ENCODE measurements around the gene ID4.

The ID4 gene

DNA sequence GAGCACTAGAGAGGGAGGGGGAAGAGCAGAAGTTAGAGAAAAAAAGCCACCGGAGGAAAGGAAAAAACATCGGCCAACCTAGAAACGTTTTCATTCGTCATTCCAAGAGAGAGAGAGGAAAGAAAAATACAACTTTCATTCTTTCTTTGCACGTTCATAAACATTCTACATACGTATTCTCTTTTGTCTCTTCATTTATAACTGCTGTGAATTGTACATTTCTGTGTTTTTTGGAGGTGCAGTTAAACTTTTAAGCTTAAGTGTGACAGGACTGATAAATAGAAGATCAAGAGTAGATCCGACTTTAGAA is 2.0 kb downstream of the ID4 start:
- Histone ChIP-seq H3K4me2 (ENCODE audit: low read depth, low read length, poor library complexity, severe bottlenecking) (no peak overlapping the region), H3K27me3 (ENCODE audit: insufficient read depth, low read length, poor library complexity, severe bottlenecking) (no peaks in the 10 kb centered on the region), H3K79me2 (ENCODE audit: insufficient read depth, low read length) (no peaks in the 10 kb centered on the region), H3K9me2 (replicated peaks; ENCODE audit: low read depth, low read length) (no peaks in the 10 kb centered on the region), H3K36me3 (ENCODE audit: insufficient read depth, low read length) (no peaks in the 10 kb centered on the region), H4K20me1 (ENCODE audit: insufficient read depth, low read length, poor library complexity, severe bottlenecking) (no peaks in the 10 kb centered on the region), H3K9me3 (ENCODE audit: insufficient read depth, low read depth, low read length) (no peaks in the 10 kb centered on the region), H3K4me3 (ENCODE audit: low read length, poor library complexity, severe bottlenecking) (no peak overlapping the region), H3K9ac (ENCODE audit: low read depth, low read length, poor library complexity, severe bottlenecking) (no peak overlapping the region), H3F3A (ENCODE audit: low read depth) (no peaks in the 10 kb centered on the region), H3K4me1 (ENCODE audit: insufficient read depth, low read length, poor library complexity, severe bottlenecking) (no peaks in the 10 kb centered on the region), H2AFZ (ENCODE audit: low read length) (no peak overlapping the region)
- TF ChIP-seq, protein P1, sequence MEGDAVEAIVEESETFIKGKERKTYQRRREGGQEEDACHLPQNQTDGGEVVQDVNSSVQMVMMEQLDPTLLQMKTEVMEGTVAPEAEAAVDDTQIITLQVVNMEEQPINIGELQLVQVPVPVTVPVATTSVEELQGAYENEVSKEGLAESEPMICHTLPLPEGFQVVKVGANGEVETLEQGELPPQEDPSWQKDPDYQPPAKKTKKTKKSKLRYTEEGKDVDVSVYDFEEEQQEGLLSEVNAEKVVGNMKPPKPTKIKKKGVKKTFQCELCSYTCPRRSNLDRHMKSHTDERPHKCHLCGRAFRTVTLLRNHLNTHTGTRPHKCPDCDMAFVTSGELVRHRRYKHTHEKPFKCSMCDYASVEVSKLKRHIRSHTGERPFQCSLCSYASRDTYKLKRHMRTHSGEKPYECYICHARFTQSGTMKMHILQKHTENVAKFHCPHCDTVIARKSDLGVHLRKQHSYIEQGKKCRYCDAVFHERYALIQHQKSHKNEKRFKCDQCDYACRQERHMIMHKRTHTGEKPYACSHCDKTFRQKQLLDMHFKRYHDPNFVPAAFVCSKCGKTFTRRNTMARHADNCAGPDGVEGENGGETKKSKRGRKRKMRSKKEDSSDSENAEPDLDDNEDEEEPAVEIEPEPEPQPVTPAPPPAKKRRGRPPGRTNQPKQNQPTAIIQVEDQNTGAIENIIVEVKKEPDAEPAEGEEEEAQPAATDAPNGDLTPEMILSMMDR (conservative IDR thresholded peaks at IDR 0.05; ENCODE audit: low read length) = no peak
- TF ChIP-seq EZH2phosphoT487 (IDR thresholded peaks at IDR 0.05; ENCODE audit: borderline replicate concordance) = no peak

DNA sequence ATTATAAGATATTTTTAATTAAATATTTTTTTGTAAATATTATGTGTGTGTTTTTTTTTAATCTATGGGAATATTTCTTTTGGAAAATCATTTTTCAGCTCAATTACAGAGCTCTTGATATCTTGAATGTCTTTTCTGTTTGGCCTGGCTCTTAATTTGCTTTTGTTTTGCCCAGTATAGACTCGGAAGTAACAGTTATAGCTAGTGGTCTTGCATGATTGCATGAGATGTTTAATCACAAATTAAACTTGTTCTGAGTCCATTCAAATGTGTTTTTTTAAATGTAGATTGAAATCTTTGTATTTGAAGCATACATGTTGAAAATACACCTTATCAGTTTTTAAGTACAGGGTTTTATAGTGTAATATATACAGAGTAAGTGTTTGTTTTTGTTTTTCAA is 2.6 kb downstream of the ID4 start:
- H3K79me2 ChIP-seq (ENCODE audit: insufficient read depth, low read length) = no peaks in the 10 kb centered on the region
- no peaks in the 10 kb centered on the region for H3K9me2 ChIP-seq (replicated peaks; ENCODE audit: low read depth, low read length)
- H3K9ac ChIP-seq (ENCODE audit: low read depth, low read length, poor library complexity, severe bottlenecking) = no peak overlapping the region
- no peaks in the 10 kb centered on the region for H3K4me1 ChIP-seq (ENCODE audit: insufficient read depth, low read length, poor library complexity, severe bottlenecking)
- H3K4me3 ChIP-seq (ENCODE audit: low read length, poor library complexity, severe bottlenecking) = no peak overlapping the region
- no peak overlapping the region for H2AFZ ChIP-seq (ENCODE audit: low read length)
- no peaks in the 10 kb centered on the region for H3K27me3 ChIP-seq (ENCODE audit: insufficient read depth, low read length, poor library complexity, severe bottlenecking)
- no peaks in the 10 kb centered on the region for H3F3A ChIP-seq (ENCODE audit: low read depth)
- H4K20me1 ChIP-seq (ENCODE audit: insufficient read depth, low read length, poor library complexity, severe bottlenecking) = no peaks in the 10 kb centered on the region
- H3K9me3 ChIP-seq (ENCODE audit: insufficient read depth, low read depth, low read length) = no peaks in the 10 kb centered on the region
- no peaks in the 10 kb centered on the region for H3K36me3 ChIP-seq (ENCODE audit: insufficient read depth, low read length)
- no peak for TF ChIP-seq EZH2phosphoT487 (IDR thresholded peaks at IDR 0.05; ENCODE audit: borderline replicate concordance)
- TF ChIP-seq, protein P1 (conservative IDR thresholded peaks at IDR 0.05; ENCODE audit: low read length) = no peak
- no peak overlapping the region for H3K4me2 ChIP-seq (ENCODE audit: low read depth, low read length, poor library complexity, severe bottlenecking)

DNA sequence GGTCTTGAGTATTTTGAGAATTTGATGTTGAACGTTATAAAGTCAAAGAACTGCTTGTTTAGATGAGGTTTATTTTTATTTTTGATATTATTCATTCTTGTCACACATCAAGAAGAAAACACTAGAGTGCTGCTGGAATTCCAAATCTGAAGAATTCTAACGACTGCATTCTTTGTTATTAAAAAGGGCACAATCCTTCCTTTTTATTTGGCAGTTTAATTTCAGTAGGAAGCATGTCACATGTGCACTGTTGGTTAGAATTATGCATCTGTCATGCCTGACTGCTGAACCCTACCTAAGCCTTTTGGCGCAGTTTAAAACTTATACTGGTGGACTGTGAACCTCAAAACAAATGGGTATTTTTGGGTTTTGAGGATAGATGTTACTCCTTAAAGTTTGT is 4.0 kb downstream of the ID4 start:
- no peaks in the 10 kb centered on the region for H3K9me2 ChIP-seq (replicated peaks; ENCODE audit: low read depth, low read length)
- H3K9me3 ChIP-seq (ENCODE audit: insufficient read depth, low read depth, low read length) = no peaks in the 10 kb centered on the region
- H3K4me3 ChIP-seq (ENCODE audit: low read length, poor library complexity, severe bottlenecking) = no peak overlapping the region
- H3K4me1 ChIP-seq (ENCODE audit: insufficient read depth, low read length, poor library complexity, severe bottlenecking) = no peaks in the 10 kb centered on the region
- no peak overlapping the region for H3K9ac ChIP-seq (ENCODE audit: low read depth, low read length, poor library complexity, severe bottlenecking)
- TF ChIP-seq, protein P1 (conservative IDR thresholded peaks at IDR 0.05; ENCODE audit: low read length) = no peak
- no peak for TF ChIP-seq EZH2phosphoT487 (IDR thresholded peaks at IDR 0.05; ENCODE audit: borderline replicate concordance)
- no peak overlapping the region for H3K4me2 ChIP-seq (ENCODE audit: low read depth, low read length, poor library complexity, severe bottlenecking)
- H3F3A ChIP-seq (ENCODE audit: low read depth) = no peaks in the 10 kb centered on the region
- no peaks in the 10 kb centered on the region for H3K79me2 ChIP-seq (ENCODE audit: insufficient read depth, low read length)
- no peak overlapping the region for H2AFZ ChIP-seq (ENCODE audit: low read length)
- no peaks in the 10 kb centered on the region for H4K20me1 ChIP-seq (ENCODE audit: insufficient read depth, low read length, poor library complexity, severe bottlenecking)
- no peaks in the 10 kb centered on the region for H3K36me3 ChIP-seq (ENCODE audit: insufficient read depth, low read length)
- H3K27me3 ChIP-seq (ENCODE audit: insufficient read depth, low read length, poor library complexity, severe bottlenecking) = no peaks in the 10 kb centered on the region

All from Loucy (cell line).